Gastroesophageal sphincter (tissue), 3 donors: ENCODE measurements around the gene KCNJ9.

Source experiments
- CTCF ChIP-seq, 4 experiments: fragments of 200-600 bp in 2 of 4; fragments of 450-650 bp in 2 of 4; sonication (generic) in 1 of 4; IDR thresholded peaks; one replicate each; pipeline ENCODE4 v1.5.1; 2017 to 2019; ENCODE audit warnings: antibody characterized with exemption in 4 of 4, mild to moderate bottlenecking in 2 of 4, moderate library complexity in 2 of 4
- POLR2A ChIP-seq, 2 donors: fragments of 450-650 bp; IDR thresholded peaks; one replicate each; pipeline ENCODE4 v1.6.1; 2017; ENCODE audit warnings: antibody characterized with exemption in 2 of 2, mild to moderate bottlenecking in 2 of 2, moderate library complexity in 1 of 2

DNA sequence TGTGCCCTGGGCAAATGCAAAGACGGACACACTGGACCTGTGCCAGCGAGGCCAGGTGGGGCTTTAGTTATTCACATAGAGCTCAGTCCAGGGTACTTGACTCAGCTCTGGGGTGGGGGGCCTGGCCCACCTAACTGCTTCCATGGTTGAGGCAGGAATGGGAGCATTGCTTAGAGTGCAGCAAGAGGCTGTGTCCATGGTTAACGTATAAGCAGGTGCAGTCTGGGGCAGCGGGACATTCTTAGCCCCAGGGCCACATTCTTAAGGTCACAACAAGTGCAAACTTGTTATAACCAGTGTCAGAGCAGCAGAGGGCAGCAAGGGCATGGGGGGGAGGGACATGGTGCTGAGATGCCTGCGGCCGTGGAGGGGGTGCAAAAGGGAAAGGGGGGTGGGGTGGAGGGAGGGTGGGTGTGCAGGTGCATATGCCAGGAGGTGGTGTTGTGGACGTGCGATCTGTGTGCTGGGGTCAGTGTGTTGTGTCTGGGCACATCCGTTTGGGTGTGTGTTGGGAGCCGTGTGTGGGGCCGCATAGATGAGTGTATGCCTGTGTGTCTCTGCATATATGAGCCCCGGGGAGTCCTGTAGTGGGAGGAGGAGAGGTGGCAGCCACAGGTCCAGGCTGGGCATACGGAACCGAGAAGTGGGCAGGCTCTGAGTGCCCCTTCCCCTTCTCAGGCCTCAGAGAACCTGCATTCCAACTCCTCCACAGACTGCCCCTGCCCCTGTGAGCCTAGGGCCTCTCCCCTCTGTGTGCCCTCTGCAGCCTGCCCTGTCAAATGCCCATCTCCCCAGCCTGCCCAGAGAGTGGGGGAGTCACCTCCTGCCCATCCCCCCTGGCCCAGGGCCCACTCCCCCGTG lies 19.7 kb upstream of the KCNJ9 start:
- no peak for TF ChIP-seq CTCF (IDR thresholded peaks at IDR 0.05)
- no peak for TF ChIP-seq POLR2A (IDR thresholded peaks at IDR 0.05)
